ENCODE data around the gene ERLIN1. TPM values are rescaled to one million over a fixed set of nuclear protein-coding genes. Genes with fewer than 3 reads are reported as not detected.

Gene ERLIN1
- total RNA-seq, 1 donor from 2014 or later, result 29.0 TPM

GRCh38 chr10:100172349-100172748 is 13.5 kb downstream of the ERLIN1 start:
- H3K4me1 Mint-ChIP-seq, result no peaks in the 10 kb centered on the region
- no peak for DNase-seq (ENCODE audit: low spot score in 2 of 2, unreplicated experiment in 2 of 2)
- TF ChIP-seq, protein P1, sequence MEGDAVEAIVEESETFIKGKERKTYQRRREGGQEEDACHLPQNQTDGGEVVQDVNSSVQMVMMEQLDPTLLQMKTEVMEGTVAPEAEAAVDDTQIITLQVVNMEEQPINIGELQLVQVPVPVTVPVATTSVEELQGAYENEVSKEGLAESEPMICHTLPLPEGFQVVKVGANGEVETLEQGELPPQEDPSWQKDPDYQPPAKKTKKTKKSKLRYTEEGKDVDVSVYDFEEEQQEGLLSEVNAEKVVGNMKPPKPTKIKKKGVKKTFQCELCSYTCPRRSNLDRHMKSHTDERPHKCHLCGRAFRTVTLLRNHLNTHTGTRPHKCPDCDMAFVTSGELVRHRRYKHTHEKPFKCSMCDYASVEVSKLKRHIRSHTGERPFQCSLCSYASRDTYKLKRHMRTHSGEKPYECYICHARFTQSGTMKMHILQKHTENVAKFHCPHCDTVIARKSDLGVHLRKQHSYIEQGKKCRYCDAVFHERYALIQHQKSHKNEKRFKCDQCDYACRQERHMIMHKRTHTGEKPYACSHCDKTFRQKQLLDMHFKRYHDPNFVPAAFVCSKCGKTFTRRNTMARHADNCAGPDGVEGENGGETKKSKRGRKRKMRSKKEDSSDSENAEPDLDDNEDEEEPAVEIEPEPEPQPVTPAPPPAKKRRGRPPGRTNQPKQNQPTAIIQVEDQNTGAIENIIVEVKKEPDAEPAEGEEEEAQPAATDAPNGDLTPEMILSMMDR (IDR thresholded peaks at IDR 0.05; ENCODE audit: unreplicated experiment), result no peak

DNA sequence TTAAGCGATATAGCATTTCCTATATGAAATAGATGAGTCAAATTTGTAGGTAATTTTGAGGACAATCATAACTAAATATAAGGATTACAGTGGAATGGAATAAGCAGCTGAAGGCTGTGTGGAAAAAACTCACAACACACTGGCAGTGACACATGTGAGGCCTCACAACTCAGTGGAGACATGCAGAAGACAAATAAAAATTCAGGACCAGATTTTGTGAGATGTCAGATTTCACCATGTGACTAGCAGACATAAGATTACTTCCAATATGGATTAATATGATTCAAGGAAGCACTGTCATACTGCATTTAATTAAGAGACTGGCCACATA is 17.6 kb downstream of the ERLIN1 start:
- Mint-ChIP-seq H3K27me3 (ENCODE audit: low read depth) (no peaks in the 10 kb centered on the region), H3K4me3 (no peak overlapping the region), H3K27ac (no peak overlapping the region), H3K4me1 (no peaks in the 10 kb centered on the region), H3K9me3 (peaks cover 12% of the 10 kb centered on the region), H3K36me3 (peaks cover 28% of the 10 kb centered on the region)
- TF ChIP-seq, protein P1 (IDR thresholded peaks at IDR 0.05; ENCODE audit: unreplicated experiment), result no peak
- DNase-seq (ENCODE audit: low spot score in 2 of 2, unreplicated experiment in 2 of 2), result no peak

More at GRCh38 chr10:100172349-100172748, 13.5 kb downstream of the ERLIN1 start:
- H3K4me3 Mint-ChIP-seq, result no peak overlapping the region
- H3K9me3 Mint-ChIP-seq, result peaks cover 16% of the 10 kb centered on the region
- no peaks in the 10 kb centered on the region for H3K27me3 Mint-ChIP-seq (ENCODE audit: low read depth)
- peaks cover 39% of the 10 kb centered on the region for H3K36me3 Mint-ChIP-seq
- H3K27ac Mint-ChIP-seq, result no peak overlapping the region

DNA sequence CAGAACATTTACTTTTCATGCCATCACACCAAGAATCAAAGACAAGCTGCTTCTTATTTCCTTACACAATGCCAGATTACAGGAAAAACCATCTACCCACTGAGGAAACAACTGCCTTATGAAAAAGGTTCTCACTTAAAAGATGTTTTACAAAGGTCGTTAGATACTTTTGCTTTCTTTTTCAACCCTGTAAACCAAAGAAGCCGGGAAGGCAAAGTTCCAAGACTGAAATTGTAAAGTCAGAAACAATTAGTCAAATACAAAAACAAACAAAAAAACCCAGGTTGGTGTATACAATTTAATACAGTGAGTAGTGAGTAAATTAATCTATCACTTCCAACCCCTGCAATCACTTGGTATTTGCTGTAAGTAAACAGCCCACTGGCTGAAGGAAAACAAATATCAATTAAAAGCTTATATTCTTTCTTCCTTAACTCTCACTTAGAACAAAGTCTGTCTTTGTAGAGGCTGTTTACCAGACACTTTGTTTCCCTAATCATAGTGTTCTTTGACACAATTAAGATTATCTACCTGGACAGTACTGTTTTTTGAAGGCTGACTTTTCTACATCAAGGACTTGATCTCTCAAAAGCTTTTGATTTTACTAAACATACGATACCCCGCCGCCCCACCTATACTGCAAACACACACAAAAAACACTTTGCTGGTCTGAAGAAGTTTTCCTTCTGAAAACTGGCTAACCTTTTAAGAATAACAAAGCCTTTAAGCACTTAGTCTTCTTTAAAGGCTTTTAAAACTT is 18.1 kb downstream of the ERLIN1 start:
- Mint-ChIP-seq H3K27ac (no peak overlapping the region), H3K27me3 (ENCODE audit: low read depth) (no peaks in the 10 kb centered on the region), H3K36me3 (peaks cover 25% of the 10 kb centered on the region), H3K4me1 (no peaks in the 10 kb centered on the region), H3K4me3 (no peak overlapping the region), H3K9me3 (peaks cover 7% of the 10 kb centered on the region)
- TF ChIP-seq, protein P1 (IDR thresholded peaks at IDR 0.05; ENCODE audit: unreplicated experiment), result no peak
- no peak for DNase-seq (ENCODE audit: low spot score in 2 of 2, unreplicated experiment in 2 of 2)

- H3K4me1 Mint-ChIP-seq, result no peaks in the 10 kb centered on the region
- TF ChIP-seq, protein P1 (IDR thresholded peaks at IDR 0.05; ENCODE audit: unreplicated experiment), result no peak
- peaks cover 9% of the 10 kb centered on the region for H3K9me3 Mint-ChIP-seq
- H3K27me3 Mint-ChIP-seq (ENCODE audit: low read depth), result no peaks in the 10 kb centered on the region
- no peak overlapping the region for H3K4me3 Mint-ChIP-seq
- DNase-seq (ENCODE audit: low spot score in 2 of 2, unreplicated experiment in 2 of 2), result no peak
- H3K27ac Mint-ChIP-seq, result no peak overlapping the region
- H3K36me3 Mint-ChIP-seq, result peaks cover 28% of the 10 kb centered on the region
Measured at GRCh38 chr10:100163704-100164621, 21.9 kb downstream of the ERLIN1 start.

- no peak for DNase-seq (ENCODE audit: low spot score in 2 of 2, unreplicated experiment in 2 of 2)
- no peaks in the 10 kb centered on the region for H3K4me1 Mint-ChIP-seq
- no peaks in the 10 kb centered on the region for H3K27me3 Mint-ChIP-seq (ENCODE audit: low read depth)
- TF ChIP-seq, protein P1 (IDR thresholded peaks at IDR 0.05; ENCODE audit: unreplicated experiment), result no peak
- peaks cover 40% of the 10 kb centered on the region for H3K36me3 Mint-ChIP-seq
- H3K27ac Mint-ChIP-seq, result no peak overlapping the region
- no peak overlapping the region for H3K4me3 Mint-ChIP-seq
- H3K9me3 Mint-ChIP-seq, result peaks cover 18% of the 10 kb centered on the region
Measured at GRCh38 chr10:100162696-100163095, 23.1 kb downstream of the ERLIN1 start.
